ENCODE data around the gene MORF4L1.
A peak's percentile ranks its signal among the peaks of the same experiment; 100 is the strongest.

MORF4L1 gene

GRCh38 chr15:78933823-78934654, 61.3 kb downstream of the MORF4L1 start:
- Histone ChIP-seq H3K27ac (ENCODE audit: low read depth, low read length) (no peak overlapping the region), H3K36me3 (ENCODE audit: control insufficient read depth, insufficient read depth, low read length) (no peaks in the 10 kb centered on the region), H3K9ac (ENCODE audit: low read length) (no peak overlapping the region), H3K27me3 (ENCODE audit: control insufficient read depth, insufficient read depth, low read length) (no peaks in the 10 kb centered on the region), H3K4me1 (ENCODE audit: control insufficient read depth, insufficient read depth, low read length) (peaks cover 9% of the 10 kb centered on the region), H3K4me3 (ENCODE audit: low read length) (no peak overlapping the region)

DNA sequence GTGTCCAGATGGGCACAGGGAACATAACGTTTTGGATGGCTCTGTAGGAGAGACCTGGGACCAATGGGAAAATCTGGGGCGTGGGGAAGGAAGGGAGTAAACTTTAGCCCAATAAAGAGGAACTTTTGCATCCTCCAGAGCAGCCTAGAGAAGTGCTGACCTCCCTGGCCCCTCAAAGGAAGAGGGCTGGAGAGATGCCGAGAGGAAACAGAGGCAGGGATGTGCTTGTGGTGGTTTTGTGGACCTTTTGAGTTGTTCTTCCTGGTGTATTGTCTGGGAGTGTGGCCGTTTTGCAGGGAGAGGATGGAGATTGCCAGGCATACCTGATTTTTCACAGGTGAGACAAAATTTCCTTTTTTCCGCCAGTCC, 61.9 kb downstream of the MORF4L1 start:
- no peaks in the 10 kb centered on the region for H3K36me3 ChIP-seq (ENCODE audit: control insufficient read depth, insufficient read depth, low read length)
- H3K4me1 ChIP-seq (ENCODE audit: control insufficient read depth, insufficient read depth, low read length): peaks cover 9% of the 10 kb centered on the region
- no peaks in the 10 kb centered on the region for H3K27me3 ChIP-seq (ENCODE audit: control insufficient read depth, insufficient read depth, low read length)
- H3K4me3 ChIP-seq (ENCODE audit: low read length): no peak overlapping the region
- H3K9ac ChIP-seq (ENCODE audit: low read length): no peak overlapping the region
- no peak overlapping the region for H3K27ac ChIP-seq (ENCODE audit: low read depth, low read length)

GRCh38 chr15:78937132-78937739, 64.5 kb downstream of the MORF4L1 start:
- H3K27ac ChIP-seq (ENCODE audit: low read depth, low read length): no peak overlapping the region
- no peak overlapping the region for H3K9ac ChIP-seq (ENCODE audit: low read length)
- H3K4me3 ChIP-seq (ENCODE audit: low read length): no peak overlapping the region
- no peaks in the 10 kb centered on the region for H3K36me3 ChIP-seq (ENCODE audit: control insufficient read depth, insufficient read depth, low read length)
- H3K4me1 ChIP-seq (ENCODE audit: control insufficient read depth, insufficient read depth, low read length): peaks cover 5% of the 10 kb centered on the region
- no peaks in the 10 kb centered on the region for H3K27me3 ChIP-seq (ENCODE audit: control insufficient read depth, insufficient read depth, low read length)

DNA sequence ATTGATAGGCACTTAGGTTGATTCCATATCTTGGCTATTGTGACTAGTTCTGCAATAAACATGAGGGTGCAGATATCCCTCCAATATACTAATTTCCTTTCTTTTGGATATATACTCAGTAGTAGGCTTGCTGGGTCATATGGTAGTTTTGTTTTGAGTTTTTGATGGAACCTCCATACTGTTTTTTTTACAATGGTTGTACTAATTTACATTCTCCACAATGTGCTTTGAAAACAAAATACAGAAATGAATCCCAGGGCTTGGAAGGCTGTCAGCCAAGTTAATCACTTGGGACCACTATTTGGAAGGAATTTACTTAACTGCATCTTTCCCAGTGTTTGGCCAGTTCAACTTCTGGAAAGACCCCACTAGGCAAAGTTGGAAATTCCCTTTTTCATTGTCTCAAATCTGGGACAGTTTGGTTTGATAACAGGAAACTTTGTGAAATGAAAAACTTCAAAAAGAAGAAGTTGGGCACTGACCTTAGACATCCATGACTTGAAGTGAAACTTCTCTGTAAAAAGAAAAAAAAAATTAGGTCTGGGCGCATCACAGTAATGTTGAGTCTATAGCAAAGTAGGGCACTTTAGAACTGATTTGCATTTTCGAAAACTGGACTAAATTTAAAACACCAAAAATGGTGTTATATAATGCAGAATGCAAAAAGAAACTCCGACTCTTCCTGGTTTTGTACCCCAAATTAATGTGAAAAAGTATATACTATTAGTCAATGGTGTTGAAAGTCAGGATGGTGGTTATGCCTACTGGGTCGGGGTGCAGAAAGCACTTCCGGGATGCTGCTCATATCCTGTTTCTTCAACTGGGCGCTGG, 66.2 kb downstream of the MORF4L1 start:
- no peak overlapping the region for H3K9ac ChIP-seq (ENCODE audit: low read length)
- H3K4me1 ChIP-seq (ENCODE audit: control insufficient read depth, insufficient read depth, low read length): peaks cover 2% of the 10 kb centered on the region
- H3K36me3 ChIP-seq (ENCODE audit: control insufficient read depth, insufficient read depth, low read length): no peaks in the 10 kb centered on the region
- no peak overlapping the region for H3K27ac ChIP-seq (ENCODE audit: low read depth, low read length)
- no peaks in the 10 kb centered on the region for H3K27me3 ChIP-seq (ENCODE audit: control insufficient read depth, insufficient read depth, low read length)
- H3K4me3 ChIP-seq (ENCODE audit: low read length): no peak overlapping the region

GRCh38 chr15:78942741-78943140, 70.1 kb downstream of the MORF4L1 start:
- Histone ChIP-seq H3K4me1 (ENCODE audit: control insufficient read depth, insufficient read depth, low read length) (peaks cover 3% of the 10 kb centered on the region), H3K27me3 (ENCODE audit: control insufficient read depth, insufficient read depth, low read length) (no peaks in the 10 kb centered on the region), H3K9ac (ENCODE audit: low read length) (no peak overlapping the region), H3K36me3 (ENCODE audit: control insufficient read depth, insufficient read depth, low read length) (no peaks in the 10 kb centered on the region), H3K4me3 (ENCODE audit: low read length) (no peak overlapping the region), H3K27ac (ENCODE audit: low read depth, low read length) (no peak overlapping the region)

DNA sequence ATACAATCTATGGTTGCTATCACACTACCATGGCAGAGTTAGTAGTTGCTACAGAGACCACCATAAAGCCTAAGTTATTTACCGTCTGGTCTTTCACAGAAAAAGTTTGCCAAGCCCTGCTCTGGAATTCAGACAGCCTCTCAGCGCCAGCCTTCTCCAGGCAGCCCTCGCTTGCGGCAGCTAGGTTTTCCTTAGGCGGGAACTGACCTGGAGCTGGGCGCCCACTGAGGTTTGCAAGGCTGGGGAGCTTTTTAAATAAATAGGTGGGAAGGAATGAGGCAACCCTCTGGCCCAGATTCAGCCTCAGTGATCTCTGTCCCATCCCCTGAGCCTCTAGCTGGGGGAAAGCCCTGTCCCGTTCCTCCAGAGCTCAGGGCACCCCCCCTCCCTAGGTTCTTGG, 71.0 kb downstream of the MORF4L1 start:
- H3K9ac ChIP-seq (ENCODE audit: low read length): no peak overlapping the region
- peaks cover 3% of the 10 kb centered on the region for H3K4me1 ChIP-seq (ENCODE audit: control insufficient read depth, insufficient read depth, low read length)

GRCh38 chr15:78944202-78944625, 71.5 kb downstream of the MORF4L1 start:
- Histone ChIP-seq H3K9ac (ENCODE audit: low read length) (peak overlapping the region; percentile 50), H3K27me3 (ENCODE audit: control insufficient read depth, insufficient read depth, low read length) (no peaks in the 10 kb centered on the region), H3K27ac (ENCODE audit: low read depth, low read length) (no peak overlapping the region), H3K4me1 (ENCODE audit: control insufficient read depth, insufficient read depth, low read length) (peaks cover 3% of the 10 kb centered on the region), H3K4me3 (ENCODE audit: low read length) (peak overlapping the region; percentile 75), H3K36me3 (ENCODE audit: control insufficient read depth, insufficient read depth, low read length) (no peaks in the 10 kb centered on the region)

More for the DNA sequence above, 71.0 kb downstream of the MORF4L1 start:
- Histone ChIP-seq H3K4me3 (ENCODE audit: low read length) (peak overlapping the region; percentile 75), H3K27me3 (ENCODE audit: control insufficient read depth, insufficient read depth, low read length) (no peaks in the 10 kb centered on the region), H3K36me3 (ENCODE audit: control insufficient read depth, insufficient read depth, low read length) (no peaks in the 10 kb centered on the region), H3K27ac (ENCODE audit: low read depth, low read length) (no peak overlapping the region)

GRCh38 chr15:78944669-78945407, 72.1 kb downstream of the MORF4L1 start, which contains the start of gene CTSH:
Gene CTSH, minus strand, starts transcription at chr15:78945046. Its CDS starts 65 bp downstream, at chr15:78944981.
- H3K9ac ChIP-seq (ENCODE audit: low read length): peak within 1 kb of the TSS; percentile 50
- H3K27me3 ChIP-seq (ENCODE audit: control insufficient read depth, insufficient read depth, low read length): no peaks in the 10 kb centered on the region
- H3K27ac ChIP-seq (ENCODE audit: low read depth, low read length): no peak within 1 kb of the TSS
- peaks cover 3% of the 10 kb centered on the region for H3K4me1 ChIP-seq (ENCODE audit: control insufficient read depth, insufficient read depth, low read length)
- H3K4me3 ChIP-seq (ENCODE audit: low read length): peak within 1 kb of the TSS; percentile 75
- H3K36me3 ChIP-seq (ENCODE audit: control insufficient read depth, insufficient read depth, low read length): no peaks in the 10 kb centered on the region

- Histone ChIP-seq H3K4me1 (ENCODE audit: control insufficient read depth, insufficient read depth, low read length) (peaks cover 3% of the 10 kb centered on the region), H3K36me3 (ENCODE audit: control insufficient read depth, insufficient read depth, low read length) (no peaks in the 10 kb centered on the region), H3K9ac (ENCODE audit: low read length) (no peak overlapping the region), H3K4me3 (ENCODE audit: low read length) (no peak overlapping the region), H3K27ac (ENCODE audit: low read depth, low read length) (no peak overlapping the region), H3K27me3 (ENCODE audit: control insufficient read depth, insufficient read depth, low read length) (no peaks in the 10 kb centered on the region)
These were observed 73.8 kb downstream of the MORF4L1 start for GRCh38 chr15:78946493-78946892.

DNA sequence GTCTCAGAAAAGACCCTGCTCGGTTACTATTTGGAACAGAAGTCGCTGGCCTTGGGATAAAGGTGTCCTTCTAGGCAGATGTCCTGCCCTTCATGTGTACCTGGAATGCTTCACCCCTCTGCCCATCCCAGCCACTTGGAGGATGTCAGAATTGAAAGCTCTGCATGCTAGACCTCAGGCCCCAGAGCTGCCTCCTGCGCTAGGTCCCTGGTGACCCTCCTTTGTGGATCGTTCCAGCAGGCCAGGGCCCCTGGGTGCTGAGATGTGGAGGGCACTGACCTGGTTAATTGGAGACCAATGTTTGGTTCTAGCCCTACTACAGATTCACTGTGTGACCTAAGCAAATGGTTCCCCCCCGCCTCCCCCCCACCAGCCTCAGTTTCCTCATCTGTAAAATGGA, 74.8 kb downstream of the MORF4L1 start:
- Histone ChIP-seq H3K4me1 (ENCODE audit: control insufficient read depth, insufficient read depth, low read length) (peaks cover 3% of the 10 kb centered on the region), H3K27ac (ENCODE audit: low read depth, low read length) (no peak overlapping the region), H3K4me3 (ENCODE audit: low read length) (no peak overlapping the region), H3K36me3 (ENCODE audit: control insufficient read depth, insufficient read depth, low read length) (no peaks in the 10 kb centered on the region), H3K27me3 (ENCODE audit: control insufficient read depth, insufficient read depth, low read length) (no peaks in the 10 kb centered on the region), H3K9ac (ENCODE audit: low read length) (no peak overlapping the region)
